GM20431 (cell line): Measurements from ENCODE around the gene FOXK1.
"Not testable (repeated sequence)": the region's sequence is repeated elsewhere in the genome, so short reads cannot be mapped to it uniquely, and the experiment has no call there.

Experiments used
- in situ Hi-C: fragments of 300-500 bp; cut with MseI, MboI; formaldehyde crosslinking; loops from one replicate; pipeline ENCODE4 v1.15.0; 2020; ENCODE audit warnings: low sequenced_read_pairs; ENCODE audit not compliant: unreplicated experiment

The FOXK1 gene

DNA sequence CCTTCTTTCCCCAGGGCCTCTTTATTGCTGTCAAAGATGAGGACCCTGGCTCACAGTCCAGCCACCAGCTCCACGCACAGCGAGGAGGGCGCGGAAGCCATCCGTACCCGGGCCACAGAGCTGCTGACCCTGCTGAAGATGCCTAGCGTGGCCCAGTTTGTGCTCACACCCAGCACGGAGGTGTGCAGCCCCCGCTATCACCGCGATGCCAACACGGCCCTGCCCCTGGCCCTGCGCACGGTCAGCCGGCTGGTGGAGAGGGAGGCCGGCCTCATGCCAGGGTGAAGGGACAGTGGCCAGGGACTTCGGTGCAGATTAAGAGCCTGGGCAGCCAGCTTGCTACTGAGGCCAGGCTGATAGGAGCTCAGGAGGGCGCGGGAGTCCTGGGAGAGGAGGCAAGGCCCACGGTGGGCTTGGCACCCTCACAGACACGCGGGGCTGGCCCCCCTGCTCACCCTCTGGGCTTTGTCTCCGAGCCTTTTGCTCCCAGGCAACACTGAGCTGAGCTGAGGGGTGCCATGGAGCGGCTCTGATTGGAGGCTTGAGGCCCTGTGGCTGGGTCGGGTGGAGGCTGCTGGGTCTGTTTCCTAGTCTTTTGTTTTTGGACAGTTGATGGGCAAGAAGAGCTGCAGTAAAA, 109.1 kb downstream of the FOXK1 start:
- in situ Hi-C loops: no loop called here

DNA sequence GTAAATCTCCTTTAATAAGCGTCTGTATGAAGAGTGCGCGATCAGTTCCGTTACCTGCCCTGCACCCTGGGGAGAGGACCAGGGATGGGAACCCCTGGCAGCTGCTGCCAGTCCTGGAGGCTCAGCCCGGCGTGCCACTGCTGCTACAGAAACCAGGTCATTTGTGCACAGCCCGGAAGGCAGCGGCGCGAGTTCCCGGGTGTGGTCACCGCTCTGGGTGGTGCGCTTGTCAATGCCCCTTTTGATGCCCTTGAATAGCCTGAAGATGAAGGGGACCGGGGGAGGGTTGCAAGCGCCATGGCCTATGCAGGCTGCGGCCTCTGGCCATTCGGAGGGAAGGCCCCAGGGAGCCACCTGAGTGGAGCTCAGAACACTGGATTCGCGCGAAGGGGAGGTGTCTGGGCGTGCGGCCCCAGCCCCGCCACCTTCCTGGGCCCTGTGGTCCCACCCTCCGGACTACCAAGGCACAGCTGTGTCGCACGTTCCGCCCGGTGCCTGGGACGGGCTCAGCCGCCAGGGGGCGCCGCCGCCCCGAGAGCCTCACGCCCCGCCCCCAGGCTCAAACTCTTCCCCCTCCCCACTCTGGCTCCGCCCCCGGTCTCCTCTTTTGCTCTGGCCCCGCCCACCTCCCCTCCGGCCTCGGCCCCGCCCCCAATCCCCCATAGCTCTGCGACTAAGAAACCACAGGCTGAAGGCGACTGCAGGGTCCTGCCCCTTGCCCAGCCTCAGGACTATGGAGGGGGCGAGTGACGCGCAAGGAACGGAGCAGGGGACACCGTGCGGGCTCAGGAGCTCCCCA, 109.8 kb downstream of the FOXK1 start:
- in situ Hi-C loops: no loop called here

DNA sequence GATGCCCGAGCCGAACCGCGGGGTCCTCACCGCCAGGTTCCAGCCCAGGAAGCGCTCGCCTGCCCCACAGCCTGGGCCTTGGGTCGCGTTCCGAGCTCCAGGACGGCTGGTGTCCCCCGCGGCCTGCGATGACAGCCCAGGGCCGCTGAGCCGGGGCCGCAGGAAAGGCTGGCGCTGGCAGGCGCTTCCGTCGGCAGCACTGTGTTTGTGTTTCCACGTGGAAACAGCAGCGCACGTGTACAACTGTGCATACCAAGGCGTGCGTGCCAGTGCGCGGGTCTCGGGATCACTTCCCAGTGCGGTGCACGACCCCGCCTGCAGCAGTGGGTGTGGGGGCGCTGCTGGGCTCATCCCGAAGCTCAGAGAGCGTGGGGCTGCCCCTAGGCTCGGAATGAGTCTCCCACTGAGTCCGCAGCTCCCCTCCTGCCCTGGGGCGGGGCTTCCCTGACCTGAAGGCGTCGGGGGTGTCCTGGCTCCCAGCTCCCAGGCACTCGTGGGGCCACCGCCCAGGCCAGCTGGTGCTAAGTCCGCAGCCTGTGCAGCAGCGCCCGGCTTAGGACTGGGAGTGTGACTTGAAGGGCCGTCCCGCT, 110.5 kb downstream of the FOXK1 start:
- in situ Hi-C loops: no loop called here

DNA sequence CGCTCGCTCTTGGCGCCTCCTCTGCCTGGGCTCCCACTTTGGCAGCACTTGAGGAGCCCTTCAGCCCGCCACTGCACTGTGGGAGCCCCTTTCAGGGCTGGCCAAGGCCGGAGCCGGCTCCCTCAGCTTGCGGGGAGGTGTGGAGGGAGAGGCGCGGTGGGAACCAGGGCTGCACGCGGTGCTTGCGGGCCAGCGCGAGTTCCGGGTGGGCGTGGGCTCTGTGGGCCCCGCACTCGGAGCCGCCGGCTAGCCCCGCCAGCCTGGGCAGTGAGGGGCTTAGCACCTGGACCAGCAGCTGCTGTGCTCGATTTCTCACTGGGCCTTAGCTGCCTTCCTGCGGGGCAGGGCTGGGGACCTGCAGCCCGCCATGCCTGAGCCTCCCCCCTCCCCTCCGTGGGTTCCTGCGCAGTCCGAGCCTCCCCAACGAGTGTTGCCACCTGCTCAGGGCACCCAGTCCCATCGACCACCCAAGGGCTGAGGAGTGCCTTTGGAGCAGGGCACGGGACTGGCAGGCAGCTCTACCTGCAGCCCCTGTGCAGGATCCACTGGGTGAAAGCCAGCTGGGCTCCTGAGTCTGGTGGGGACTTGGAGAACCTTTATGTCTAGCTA, 111.4 kb downstream of the FOXK1 start:
- in situ Hi-C loops: not testable (repeated sequence)

DNA sequence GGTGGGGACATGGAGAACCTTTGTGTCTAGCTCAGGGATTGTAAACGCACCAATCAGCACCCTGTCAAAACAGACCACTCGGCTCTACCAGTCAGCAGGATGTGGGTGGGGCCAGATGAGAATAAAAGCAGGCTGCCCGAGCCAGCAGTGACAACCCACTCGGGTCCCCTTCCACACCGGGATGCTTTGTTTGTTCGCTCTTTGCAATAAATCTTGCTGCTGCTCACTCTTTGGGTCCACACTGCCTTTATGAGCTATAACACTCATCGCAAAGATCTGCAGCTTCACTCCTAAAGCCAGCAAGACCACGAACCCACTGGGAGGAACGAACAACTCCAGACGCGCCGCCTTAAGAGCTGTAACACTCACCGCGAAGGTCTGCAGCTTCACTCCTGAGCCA, 112.1 kb downstream of the FOXK1 start:
- in situ Hi-C loops: not testable (repeated sequence)

DNA sequence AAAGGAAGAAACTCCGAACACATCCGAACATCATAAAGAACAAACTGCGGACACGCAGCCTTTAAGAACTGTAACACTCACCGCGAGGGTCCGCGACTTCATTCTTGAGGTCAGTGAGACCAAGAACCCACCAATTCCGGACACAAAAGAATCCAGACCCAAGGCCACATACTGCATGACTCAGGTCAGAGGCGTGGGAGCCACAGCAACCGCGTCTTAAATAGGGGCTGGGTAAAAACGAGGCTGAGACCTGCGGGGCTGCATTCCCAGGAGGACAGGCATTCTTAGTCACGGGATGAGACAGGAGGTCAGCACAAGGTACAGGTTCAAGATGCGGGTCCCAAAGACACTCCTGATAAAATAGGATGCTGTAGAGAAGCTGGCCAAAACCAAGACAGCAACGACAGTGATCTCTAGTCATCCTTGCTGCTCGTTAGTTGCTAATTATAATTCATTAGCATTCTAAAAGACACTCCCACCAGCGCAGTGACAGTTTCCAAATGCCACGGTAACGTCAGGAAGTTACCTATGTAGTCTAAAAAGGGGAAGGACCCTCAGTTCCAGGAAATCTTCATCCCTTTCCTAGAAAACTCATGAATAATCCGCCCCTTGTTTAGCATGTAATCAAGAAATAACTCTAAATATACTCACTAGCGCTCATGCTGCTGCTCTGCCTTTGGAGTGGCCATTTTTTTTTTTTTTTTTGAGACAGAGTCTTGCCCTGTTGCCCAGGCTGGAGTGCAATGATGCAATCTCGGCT, 112.7 kb downstream of the FOXK1 start:
- in situ Hi-C loops: no loop called here

DNA sequence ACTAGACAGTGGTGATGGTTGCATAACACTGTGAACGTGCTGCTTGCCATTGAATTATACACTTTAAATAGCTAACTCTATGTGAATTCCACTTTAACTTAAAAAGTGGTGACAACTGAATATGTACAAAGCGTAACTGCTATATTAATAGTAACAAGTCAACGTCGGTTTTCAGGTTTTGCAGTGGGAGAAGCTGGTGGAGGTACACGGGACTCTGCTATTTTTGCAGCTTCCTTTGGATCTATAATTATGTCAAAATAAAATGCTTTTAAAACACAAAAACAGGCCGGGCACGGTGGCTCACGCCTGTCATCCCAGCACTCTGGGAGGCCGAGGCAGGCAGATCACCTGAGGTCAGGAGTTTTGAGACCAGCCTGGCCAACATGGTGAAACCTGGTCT, 114.4 kb downstream of the FOXK1 start:
- in situ Hi-C loops: no loop called here

DNA sequence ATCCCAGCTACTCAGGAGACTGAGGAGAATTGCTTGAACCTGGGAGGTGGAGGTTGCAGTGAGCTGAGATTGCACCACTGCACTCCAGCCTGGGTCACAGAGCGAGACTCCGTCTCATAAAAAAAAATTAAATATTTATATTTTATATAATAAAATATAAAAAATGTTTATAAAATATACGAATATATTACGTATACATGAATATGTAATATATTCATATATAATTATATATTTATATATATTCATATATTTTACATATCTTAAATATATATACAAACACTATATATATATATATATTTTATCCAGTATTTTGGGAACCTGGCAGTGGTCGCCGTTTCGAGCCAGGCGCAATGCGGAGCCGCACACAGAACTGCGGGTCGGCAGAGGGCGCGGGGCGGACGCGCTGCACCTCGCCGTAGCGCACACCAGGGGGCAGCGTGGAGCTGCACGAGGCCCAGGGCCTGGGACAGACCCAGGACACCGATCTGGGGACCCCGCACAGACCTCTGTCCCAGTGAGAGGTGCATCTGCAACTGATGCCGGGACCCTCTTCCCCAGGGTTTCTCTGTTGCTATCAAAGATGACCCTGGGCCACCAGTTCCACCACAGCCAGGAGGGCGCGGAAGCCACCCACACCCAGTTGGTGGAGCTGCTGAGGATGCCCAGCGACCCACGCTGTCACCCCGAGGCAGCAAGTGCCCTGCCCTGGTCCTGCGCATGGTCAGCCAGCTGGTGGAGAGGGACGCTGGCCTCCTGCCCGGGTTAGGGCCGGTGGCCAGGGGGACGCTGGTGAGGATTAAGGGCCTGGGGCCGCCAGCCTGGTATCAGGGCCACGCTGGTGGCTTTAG, 116.0 kb downstream of the FOXK1 start:
- in situ Hi-C loops: no loop called here

DNA sequence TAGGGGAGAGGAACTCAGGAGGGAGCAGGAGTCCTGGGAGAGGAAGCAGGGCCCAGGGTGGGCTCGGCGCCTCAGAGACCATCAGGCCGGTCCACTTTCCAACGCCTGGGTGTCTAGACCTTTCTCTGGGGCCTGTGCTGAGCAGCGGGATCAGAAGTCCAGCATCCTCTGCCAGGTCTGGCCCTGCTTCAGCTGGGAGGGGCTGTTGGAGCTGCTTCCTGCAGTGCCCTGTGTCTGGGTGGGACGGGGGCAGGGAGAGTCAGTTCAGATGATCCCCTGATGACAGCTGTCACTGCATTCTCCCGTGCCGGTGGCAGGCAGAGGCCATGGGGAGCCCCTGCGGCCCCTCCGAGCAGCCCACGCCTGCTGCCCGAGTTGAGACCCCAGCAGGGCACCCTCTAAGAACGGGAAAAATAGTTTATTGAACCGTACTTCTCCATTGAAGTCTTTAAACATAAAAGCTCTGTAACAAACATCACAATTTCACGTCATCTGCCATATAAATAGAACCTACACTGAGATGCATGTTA, 116.7 kb downstream of the FOXK1 start:
- in situ Hi-C loops: no loop called here

DNA sequence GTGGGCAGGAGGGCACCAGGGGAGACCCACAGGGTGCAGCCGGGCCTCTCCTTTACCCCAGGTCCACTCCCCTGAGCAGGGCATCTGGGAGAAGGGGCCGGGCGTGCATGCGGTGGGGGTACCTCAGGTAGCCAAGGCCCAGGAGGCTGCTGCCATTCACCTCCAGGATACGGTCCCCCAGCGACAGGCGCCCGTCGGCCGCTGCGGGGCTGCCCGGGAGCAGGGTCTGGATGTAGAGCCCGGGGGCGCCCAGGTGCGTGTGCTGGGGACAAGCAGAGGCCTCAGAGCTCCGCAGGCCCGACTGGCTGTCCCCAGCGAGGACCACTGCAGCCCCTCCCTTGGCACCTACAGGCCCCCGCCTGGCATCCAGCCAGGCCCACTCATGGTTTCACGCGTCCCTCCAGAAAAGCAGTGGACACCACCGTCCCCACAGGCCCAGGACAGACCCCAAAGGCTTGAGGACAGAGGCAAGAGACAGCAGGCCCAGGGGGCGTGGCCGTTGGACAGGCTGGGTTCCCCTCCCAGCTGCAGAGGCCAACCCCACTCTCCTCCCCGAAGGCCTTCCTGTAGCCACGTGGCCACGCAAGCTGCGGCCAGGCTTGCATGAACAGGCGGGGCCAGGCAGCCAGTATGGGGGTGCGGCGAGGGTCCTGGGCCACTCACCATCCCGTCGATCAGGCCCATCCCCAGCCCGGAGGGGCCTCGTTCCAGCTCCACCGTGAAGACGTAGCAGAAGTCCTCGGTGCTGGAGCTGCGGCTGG, 117.6 kb downstream of the FOXK1 start:
- in situ Hi-C loops: no loop called here

DNA sequence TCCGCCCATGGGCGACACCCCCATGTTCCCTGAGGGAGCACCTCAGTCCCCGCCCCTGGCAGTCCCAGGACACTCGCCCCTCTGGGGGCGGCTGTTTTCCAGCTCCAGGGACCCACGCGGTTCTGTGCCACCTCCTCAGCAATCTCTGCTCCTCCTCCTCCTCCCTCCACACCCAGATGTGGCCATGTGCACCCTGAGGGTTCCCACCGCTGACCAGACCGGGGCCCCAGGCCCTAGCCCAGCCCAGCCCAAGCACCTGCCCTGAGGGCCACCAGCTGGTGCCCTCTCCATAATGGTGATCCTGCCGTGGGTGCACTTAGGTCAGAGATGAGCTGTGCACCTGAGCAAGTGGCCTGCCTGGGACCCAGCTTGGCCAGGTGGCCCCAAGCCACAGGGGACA, 118.4 kb downstream of the FOXK1 start:
- in situ Hi-C loops: no loop called here

DNA sequence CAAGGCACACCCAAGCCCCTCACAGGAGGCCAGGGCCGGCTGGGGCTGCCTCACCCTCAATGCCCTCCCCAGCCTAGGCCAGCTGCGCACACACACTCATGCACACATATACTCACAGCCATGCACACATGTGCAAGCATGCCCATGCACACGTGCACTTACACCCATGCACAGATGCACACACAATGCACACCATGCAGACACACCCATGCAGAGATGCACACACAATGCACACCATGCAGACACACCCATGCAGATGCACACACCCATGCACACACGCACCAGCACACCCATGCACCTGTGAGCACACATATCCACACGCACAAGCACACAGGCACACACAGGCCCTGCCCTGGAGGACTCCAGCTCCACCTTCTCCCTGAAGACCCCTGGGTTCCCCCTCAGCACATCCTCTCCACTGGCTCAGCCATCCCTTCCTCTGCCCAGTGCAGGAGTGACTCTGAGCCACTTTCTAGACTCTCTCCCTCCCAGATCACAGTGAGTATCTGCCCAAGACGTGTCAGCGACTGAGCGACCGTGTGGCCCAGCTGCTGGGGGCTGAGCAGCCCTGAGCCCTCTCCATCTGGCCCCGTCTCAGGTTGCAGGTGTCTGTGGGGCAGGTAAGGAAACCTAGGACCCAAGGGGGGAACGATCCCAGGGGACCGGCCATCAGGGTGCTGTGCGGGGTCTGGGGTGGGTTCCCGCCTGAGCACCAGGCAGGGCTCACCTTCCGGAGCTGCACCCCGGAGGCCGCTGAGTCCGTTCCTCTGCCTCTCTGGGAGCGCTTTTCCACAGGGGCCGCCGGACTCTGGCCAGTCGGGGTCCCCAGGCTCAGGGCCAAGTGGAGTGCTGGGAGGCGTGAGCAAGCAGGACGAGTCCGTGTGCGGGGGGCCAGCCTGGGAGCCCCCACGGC, 119.1 kb downstream of the FOXK1 start:
- in situ Hi-C loops: no loop called here

DNA sequence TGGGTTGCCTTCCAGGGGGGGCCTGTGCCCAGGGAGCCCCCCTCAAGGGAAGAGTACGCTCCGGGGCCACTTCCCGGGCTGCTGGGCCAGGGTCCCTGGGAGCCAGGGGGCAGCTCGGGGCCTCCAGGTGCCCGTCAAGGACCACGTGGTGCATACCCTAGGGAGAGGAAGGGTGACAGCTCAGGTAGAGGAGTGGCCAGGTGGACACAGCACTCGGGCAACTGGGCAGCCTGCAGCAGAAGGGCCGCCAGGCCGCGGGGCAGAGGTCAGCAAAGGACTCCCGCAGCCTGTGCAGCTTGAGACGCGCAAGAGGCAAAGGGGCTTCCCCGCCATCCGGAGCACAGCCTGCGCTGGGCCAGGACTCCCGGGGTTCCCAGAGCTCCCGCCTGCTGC, 119.7 kb downstream of the FOXK1 start:
- in situ Hi-C loops: no loop called here

DNA sequence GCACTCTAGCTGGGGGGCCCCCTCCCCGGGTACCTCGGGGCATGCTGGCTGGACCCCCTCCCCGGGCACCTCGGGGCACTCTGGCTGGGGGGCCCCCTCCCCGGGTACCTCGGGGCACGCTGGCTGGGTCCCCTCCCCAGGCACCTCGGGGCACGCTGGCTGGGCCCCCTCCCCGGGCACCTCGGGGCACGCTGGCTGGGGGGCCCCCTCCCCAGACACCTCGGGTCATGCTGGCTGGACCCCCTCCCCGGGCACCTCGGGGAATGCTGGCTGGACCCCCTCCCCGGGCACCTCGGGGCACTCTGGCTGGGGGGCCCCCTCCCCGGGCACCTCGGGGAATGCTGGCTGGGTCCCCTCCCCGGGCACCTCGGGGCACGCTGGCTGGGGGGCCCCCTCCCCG, 120.5 kb downstream of the FOXK1 start:
- in situ Hi-C loops: not testable (repeated sequence)

DNA sequence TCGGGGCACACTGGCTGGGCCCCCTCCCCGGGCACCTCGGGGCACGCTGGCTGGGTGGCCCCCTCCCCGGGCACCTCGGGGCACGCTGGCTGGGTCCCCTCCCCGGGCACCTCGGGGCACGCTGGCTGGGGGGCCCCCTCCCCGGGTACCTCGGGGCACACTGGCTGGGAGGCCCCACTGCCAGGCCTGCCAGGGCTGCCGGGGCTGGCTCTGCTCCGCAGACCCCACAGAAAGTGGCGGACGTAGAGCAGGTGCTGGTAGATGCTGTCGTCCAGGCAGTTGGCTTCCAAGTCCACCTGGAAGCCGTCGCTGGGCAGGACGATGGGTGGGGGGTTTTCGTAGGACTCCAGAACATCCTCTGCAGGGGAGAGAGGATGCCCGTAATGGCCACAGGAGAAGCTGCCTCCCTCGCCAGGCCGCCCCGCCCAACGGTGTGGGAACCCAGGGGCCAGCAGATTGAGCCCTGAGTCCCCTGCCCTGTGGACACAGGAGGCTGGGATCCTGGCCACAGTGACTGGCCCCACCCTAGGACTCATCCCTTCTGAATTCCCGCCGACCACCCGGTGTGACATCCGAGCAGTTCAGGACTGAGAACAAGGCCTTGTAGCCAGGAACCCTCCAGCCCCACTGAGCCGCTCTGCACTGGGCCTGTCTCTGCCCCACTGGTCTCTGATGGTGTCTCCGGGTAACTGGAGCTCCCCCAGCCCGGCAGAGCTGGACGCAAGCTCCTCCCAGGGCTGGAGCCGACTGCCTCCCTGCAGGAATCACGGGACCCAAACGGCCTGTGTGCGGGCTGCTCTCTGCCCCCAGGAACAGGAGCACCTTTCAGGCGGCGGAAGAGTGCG, 121.5 kb downstream of the FOXK1 start:
- in situ Hi-C loops: no loop called here

DNA sequence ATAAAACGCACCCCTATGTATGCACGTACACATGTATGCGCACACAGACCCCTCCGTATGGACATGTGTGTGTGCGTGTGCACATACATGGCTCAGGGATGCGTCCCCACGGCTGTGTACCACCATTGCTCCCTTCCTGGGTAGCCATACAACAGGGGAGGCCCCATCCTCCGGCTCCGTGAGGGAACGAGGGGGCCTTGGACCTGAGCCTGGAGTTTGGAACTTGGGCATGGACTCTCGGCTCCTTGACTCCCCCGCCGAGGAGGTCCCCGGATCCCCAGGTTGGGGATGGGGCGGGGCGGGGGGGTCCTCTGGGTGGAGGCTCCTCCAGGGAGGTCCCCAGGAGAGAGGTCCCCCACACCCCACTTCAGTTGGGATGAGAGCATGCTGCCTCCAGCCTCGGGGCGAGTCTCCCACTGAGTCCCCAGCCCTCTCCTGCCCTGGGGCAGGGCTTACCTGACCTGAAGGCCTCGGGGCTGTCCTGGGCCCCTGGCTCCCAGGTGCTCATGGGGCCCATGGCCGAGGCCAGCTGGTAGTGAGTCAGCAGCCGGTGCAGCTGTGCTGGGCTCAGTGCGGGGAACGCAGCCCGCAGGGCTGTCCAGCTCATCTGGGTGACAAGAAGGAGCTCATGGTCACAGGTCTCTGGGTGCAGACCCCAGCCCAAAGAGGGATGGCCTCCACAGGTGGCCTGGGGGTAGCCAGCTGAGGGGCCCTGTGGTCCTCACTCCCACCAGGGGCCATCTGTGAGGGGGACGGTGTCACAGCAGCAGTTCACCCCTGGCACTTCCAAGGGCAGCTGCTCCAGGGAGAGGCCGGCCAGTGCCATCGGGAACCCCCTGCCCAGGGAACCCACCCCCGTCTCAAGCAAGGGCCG, 123.3 kb downstream of the FOXK1 start:
- in situ Hi-C loops: no loop called here
